Ascending aorta (tissue), 2 donors: ENCODE results near the gene SLC16A12. TPM values are rescaled to one million over a fixed set of nuclear protein-coding genes. Genes with fewer than 3 reads are reported as not detected.
"Not testable (repeated sequence)": the region's sequence is repeated elsewhere in the genome, so short reads cannot be mapped to it uniquely, and the experiment has no call there.

Source experiments
- DNase-seq, 2 donors: peaks; one replicate each; pipeline ENCODE4 v3.0.0-alpha.2; 2019; ENCODE audit warnings: low spot score in 2 of 2
- H3K27ac ChIP-seq, 2 donors: fragments of 200-600 bp; sonication (generic); one replicate each; pipeline ENCODE4 v1.5.1; 2016 to 2017; ENCODE audit warnings: mild to moderate bottlenecking in 1 of 2
- H3K27me3 ChIP-seq: fragments of 200-600 bp; sonication (generic); one replicate; pipeline ENCODE4 v1.5.1; 2017
- H3K36me3 ChIP-seq, 2 donors: fragments of 200-600 bp; sonication (generic); one replicate each; pipeline ENCODE4 v1.5.1; 2016
- H3K4me1 ChIP-seq, 2 donors: fragments of 200-600 bp; sonication (generic); one replicate each; pipeline ENCODE4 v1.5.1; 2016 to 2017; ENCODE audit warnings: mild to moderate bottlenecking in 1 of 2
- H3K4me3 ChIP-seq, 2 donors: fragments of 200-600 bp; sonication (generic); one replicate each; pipeline ENCODE4 v1.5.1; 2016 to 2017; ENCODE audit warnings: mild to moderate bottlenecking in 1 of 2
- H3K9me3 ChIP-seq, 2 donors: fragments of 200-600 bp; sonication (generic); one replicate each; pipeline ENCODE4 v1.5.1; 2016
- CTCF ChIP-seq, 3 experiments: fragments of 200-600 bp in 2 of 3; fragments of 450-650 bp in 1 of 3; sonication (generic) in 2 of 3; IDR thresholded peaks; one replicate each; pipeline ENCODE4 v1.5.1; 2016 to 2019; ENCODE audit warnings: antibody characterized with exemption in 3 of 3, mild to moderate bottlenecking in 1 of 3, moderate library complexity in 1 of 3
- intact Hi-C: fragments of 100-400 bp; cut with DNase I; formaldehyde crosslinking; loops from one replicate; pipeline ENCODE4 v1.15.1; 2023
- total RNA-seq: library from RNA; depleted of rRNA; stranded (reverse); fragments of >200 nt; gene quantifications from one replicate; pipeline ENCODE4 v1.1.0, GENCODE V29; 2016

The SLC16A12 gene
- total RNA-seq, 1 donor from 2014 or later = not detected

- no peaks in the 10 kb centered on the region for H3K9me3 ChIP-seq
- H3K36me3 ChIP-seq = no peaks in the 10 kb centered on the region
- H3K4me1 ChIP-seq = peaks cover 4 to 6% of the 10 kb centered on the region in 2 donors
- no peak for TF ChIP-seq CTCF (IDR thresholded peaks at IDR 0.05)
- H3K27ac ChIP-seq = no peak overlapping the region
- H3K4me3 ChIP-seq = peak overlapping the region; percentile 46 to 64
- DNase-seq = no peak
- intact Hi-C loops = no loop called here
- peaks cover 9% of the 10 kb centered on the region for H3K27me3 ChIP-seq
These were observed 598 bp downstream of the SLC16A12 start for GRCh38 chr10:89534826-89535166.

- Histone ChIP-seq H3K4me3 (no peak overlapping the region), H3K27ac (no peak overlapping the region), H3K9me3 (no peaks in the 10 kb centered on the region), H3K4me1 (peaks cover 4 to 6% of the 10 kb centered on the region in 2 donors), H3K36me3 (no peaks in the 10 kb centered on the region), H3K27me3 (peaks cover 9% of the 10 kb centered on the region)
- TF ChIP-seq CTCF (IDR thresholded peaks at IDR 0.05) = no peak
- DNase-seq = no peak
- intact Hi-C loops = no loop called here
These were observed 2.9 kb downstream of the SLC16A12 start for GRCh38 chr10:89532476-89532875.

GRCh38 chr10:89531359-89531758 is 4.0 kb downstream of the SLC16A12 start:
- Histone ChIP-seq H3K27ac (no peak overlapping the region), H3K4me3 (no peak overlapping the region), H3K4me1 (peaks cover 4 to 6% of the 10 kb centered on the region in 2 donors), H3K9me3 (no peaks in the 10 kb centered on the region), H3K36me3 (no peaks in the 10 kb centered on the region), H3K27me3 (peaks cover 9% of the 10 kb centered on the region)
- no peak for TF ChIP-seq CTCF (IDR thresholded peaks at IDR 0.05)
- intact Hi-C loops = no loop called here
- no peak for DNase-seq

- DNase-seq, H3K27ac ChIP-seq, H3K36me3 ChIP-seq, intact Hi-C loops, H3K9me3 ChIP-seq, H3K4me3 ChIP-seq, H3K27me3 ChIP-seq, H3K4me1 ChIP-seq: not testable (repeated sequence)
These were observed 5.7 kb downstream of the SLC16A12 start for GRCh38 chr10:89529711-89530110.

- intact Hi-C loops = no loop called here
- no peak overlapping the region for H3K27ac ChIP-seq
- H3K4me1 ChIP-seq = no peaks in the 10 kb centered on the region
- DNase-seq = no peak
- H3K4me3 ChIP-seq = no peak overlapping the region
- no peak for TF ChIP-seq CTCF (IDR thresholded peaks at IDR 0.05)
- no peaks in the 10 kb centered on the region for H3K9me3 ChIP-seq
- no peaks in the 10 kb centered on the region for H3K36me3 ChIP-seq
- no peaks in the 10 kb centered on the region for H3K27me3 ChIP-seq
These were observed 9.0 kb downstream of the SLC16A12 start for GRCh38 chr10:89526358-89526757.

- no peaks in the 10 kb centered on the region for H3K36me3 ChIP-seq
- no peaks in the 10 kb centered on the region for H3K4me1 ChIP-seq
- intact Hi-C loops = no loop called here
- TF ChIP-seq CTCF (IDR thresholded peaks at IDR 0.05) = no peak
- DNase-seq = no peak
- H3K27ac ChIP-seq = no peak overlapping the region
- no peak overlapping the region for H3K4me3 ChIP-seq
- no peaks in the 10 kb centered on the region for H3K9me3 ChIP-seq
- no peaks in the 10 kb centered on the region for H3K27me3 ChIP-seq
These were observed 9.8 kb downstream of the SLC16A12 start for GRCh38 chr10:89525556-89525955.
